Testis (tissue), 3 donors: ENCODE measurements around the gene PRKG1. TPM values are rescaled to one million over a fixed set of nuclear protein-coding genes. Genes with fewer than 3 reads are reported as not detected.

Experiments used
- DNase-seq: peaks from one replicate; pipeline ENCODE4 v3.0.0-alpha.2; 2019
- H3K27ac ChIP-seq, 2 donors: fragments of 200-600 bp; sonication (generic); one replicate each; pipeline ENCODE4 v1.5.1; 2019
- H3K27me3 ChIP-seq: fragments of 200-600 bp; sonication (generic); one replicate; pipeline ENCODE4 v1.5.1; 2019
- H3K36me3 ChIP-seq: fragments of 200-600 bp; sonication (generic); one replicate; pipeline ENCODE4 v1.5.1; 2017; ENCODE audit warnings: low read depth; ENCODE audit errors: missing control alignments
- H3K4me1 ChIP-seq: fragments of 200-600 bp; sonication (generic); one replicate; pipeline ENCODE4 v1.5.1; 2019
- H3K4me3 ChIP-seq, 2 donors: fragments of 200-600 bp; sonication (generic); one replicate each; pipeline ENCODE4 v1.5.1; 2017 to 2019
- H3K9me3 ChIP-seq: fragments of 200-600 bp; sonication (generic); one replicate; pipeline ENCODE4 v1.5.1; 2017
- POLR2A ChIP-seq: fragments of 450-650 bp; IDR thresholded peaks from one replicate; pipeline ENCODE4 v1.6.1; 2017; ENCODE audit warnings: antibody characterized with exemption, mild to moderate bottlenecking, moderate library complexity
- WGBS, 2 donors: methylation state at CpG; one replicate each; pipeline ENCODE4 v1.1.5; 2018; 5-methylcytosine and 5-hydroxymethylcytosine counted together
- intact Hi-C: fragments of 100-400 bp; cut with DNase I; formaldehyde crosslinking; loops from one replicate; pipeline ENCODE4 v1.15.1; 2023; ENCODE audit warnings: low total_unique reads
- polyA plus RNA-seq: library from polyadenylated mRNA; stranded (reverse); fragments of 350-450 nt; fragmentation: Illumina TruSeq; extraction: RNeasy Lipid Tissue Mini Kit (QIAGEN cat#74804); gene quantifications from one replicate; pipeline ENCODE4 v1.2.3, GENCODE V29; 2014; ENCODE audit warnings: low read depth, low replicate concordance; ENCODE audit not compliant: insufficient read depth
- total RNA-seq, 2 donors: library from RNA; depleted of rRNA; stranded (reverse); fragments of >200 nt; gene quantifications; one replicate each; pipeline ENCODE4 v1.2.3, GENCODE V29; 2016
- TF ChIP-seq, protein P1 (sequence below), 3 experiments: fragments of 450-650 bp in 2 of 3; fragments of 200-600 bp in 1 of 3; sonication (generic) in 1 of 3; IDR thresholded peaks; one replicate each; pipeline ENCODE4 v1.5.1; 2016 to 2019; ENCODE audit warnings: antibody characterized with exemption in 3 of 3, mild to moderate bottlenecking in 2 of 3, moderate library complexity in 1 of 3

PRKG1 gene
- total and polyA plus RNA-seq, 3 donors from 2014 or later: 6.3 to 15.3 (median 12.5) TPM

DNA sequence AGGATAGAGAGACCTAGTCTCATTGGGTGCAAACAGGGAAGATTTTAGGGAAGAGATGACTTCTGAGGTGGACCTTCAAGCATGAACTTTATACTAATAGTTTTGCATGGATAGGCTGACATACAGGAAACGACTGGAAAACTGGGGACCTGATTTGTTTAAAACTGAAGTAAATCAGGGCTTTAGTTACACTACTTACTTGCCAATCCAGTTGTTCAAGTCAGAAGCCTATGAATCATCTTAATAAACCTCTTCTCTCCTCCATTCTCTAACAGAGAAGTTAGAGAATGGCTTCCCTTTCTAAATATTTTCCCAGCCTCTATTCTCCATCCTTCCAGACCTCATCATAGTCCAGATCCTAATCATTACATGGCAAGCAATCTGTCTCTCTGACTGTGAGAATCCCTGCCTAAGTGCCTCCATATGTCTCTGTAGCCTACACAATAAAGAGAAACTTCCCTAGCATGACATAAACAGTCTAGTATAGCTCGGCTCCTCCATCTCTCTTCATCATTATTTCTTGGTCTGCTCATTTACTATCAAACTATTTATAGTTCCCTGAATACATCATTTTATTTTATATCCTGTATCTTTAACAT is 55.8 kb downstream of the PRKG1 start:
- Histone ChIP-seq H3K4me1 (no peaks in the 10 kb centered on the region), H3K36me3 (no peaks in the 10 kb centered on the region), H3K27me3 (no peaks in the 10 kb centered on the region), H3K9me3 (no peaks in the 10 kb centered on the region), H3K4me3 (no peak overlapping the region), H3K27ac (no peak overlapping the region)
- no peak for TF ChIP-seq POLR2A
- TF ChIP-seq, protein P1, sequence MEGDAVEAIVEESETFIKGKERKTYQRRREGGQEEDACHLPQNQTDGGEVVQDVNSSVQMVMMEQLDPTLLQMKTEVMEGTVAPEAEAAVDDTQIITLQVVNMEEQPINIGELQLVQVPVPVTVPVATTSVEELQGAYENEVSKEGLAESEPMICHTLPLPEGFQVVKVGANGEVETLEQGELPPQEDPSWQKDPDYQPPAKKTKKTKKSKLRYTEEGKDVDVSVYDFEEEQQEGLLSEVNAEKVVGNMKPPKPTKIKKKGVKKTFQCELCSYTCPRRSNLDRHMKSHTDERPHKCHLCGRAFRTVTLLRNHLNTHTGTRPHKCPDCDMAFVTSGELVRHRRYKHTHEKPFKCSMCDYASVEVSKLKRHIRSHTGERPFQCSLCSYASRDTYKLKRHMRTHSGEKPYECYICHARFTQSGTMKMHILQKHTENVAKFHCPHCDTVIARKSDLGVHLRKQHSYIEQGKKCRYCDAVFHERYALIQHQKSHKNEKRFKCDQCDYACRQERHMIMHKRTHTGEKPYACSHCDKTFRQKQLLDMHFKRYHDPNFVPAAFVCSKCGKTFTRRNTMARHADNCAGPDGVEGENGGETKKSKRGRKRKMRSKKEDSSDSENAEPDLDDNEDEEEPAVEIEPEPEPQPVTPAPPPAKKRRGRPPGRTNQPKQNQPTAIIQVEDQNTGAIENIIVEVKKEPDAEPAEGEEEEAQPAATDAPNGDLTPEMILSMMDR (IDR thresholded peaks at IDR 0.05): no peak
- intact Hi-C loops: no loop called here
- DNase-seq: no peak
- WGBS, 2 donors: 74 to 77% methylated on average over 2 of the region's 2 CpGs

DNA sequence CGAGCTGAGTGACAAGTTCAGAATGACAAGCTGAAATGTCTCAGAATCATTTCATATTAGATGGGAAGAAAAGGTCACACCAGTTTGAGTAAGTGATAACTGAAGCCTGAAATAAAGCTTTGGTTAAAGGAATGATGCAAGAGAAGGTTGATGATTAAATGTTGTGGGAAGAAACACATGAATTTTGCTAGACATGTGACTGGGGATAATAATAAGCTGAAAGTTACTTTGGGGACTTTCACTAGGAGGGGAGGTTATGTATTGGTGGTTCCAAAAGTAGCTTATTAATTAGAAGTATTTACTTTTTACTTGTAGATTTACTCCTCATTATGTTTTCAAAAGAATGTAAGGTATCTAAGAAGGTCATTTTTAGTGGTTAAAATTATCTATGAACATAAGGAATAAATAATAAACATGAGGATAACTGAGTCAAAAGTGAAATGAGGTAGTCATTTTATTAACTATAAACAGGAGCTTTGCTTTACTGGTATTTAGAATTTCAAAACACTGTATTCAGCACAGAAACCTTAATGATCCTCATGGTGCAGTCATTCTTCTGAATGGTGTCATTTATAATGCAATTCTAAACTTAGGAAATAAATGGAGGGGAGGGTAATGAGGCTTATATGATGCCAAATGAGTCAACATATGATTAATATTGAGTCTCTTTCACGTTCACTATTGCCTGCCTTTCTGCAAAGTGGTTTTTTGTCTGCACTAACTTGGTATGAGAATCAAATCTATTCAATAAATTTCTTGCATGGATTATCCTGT is 63.7 kb downstream of the PRKG1 start:
- H3K9me3 ChIP-seq: no peaks in the 10 kb centered on the region
- H3K4me3 ChIP-seq: no peak overlapping the region
- WGBS, 2 donors: 86% methylated on average over 2 of the region's 2 CpGs
- TF ChIP-seq, protein P1 (IDR thresholded peaks at IDR 0.05): no peak
- no peak for TF ChIP-seq POLR2A
- H3K4me1 ChIP-seq: no peaks in the 10 kb centered on the region
- H3K27me3 ChIP-seq: no peaks in the 10 kb centered on the region
- no peaks in the 10 kb centered on the region for H3K36me3 ChIP-seq
- intact Hi-C loops: no loop called here
- no peak for DNase-seq
- no peak overlapping the region for H3K27ac ChIP-seq

DNA sequence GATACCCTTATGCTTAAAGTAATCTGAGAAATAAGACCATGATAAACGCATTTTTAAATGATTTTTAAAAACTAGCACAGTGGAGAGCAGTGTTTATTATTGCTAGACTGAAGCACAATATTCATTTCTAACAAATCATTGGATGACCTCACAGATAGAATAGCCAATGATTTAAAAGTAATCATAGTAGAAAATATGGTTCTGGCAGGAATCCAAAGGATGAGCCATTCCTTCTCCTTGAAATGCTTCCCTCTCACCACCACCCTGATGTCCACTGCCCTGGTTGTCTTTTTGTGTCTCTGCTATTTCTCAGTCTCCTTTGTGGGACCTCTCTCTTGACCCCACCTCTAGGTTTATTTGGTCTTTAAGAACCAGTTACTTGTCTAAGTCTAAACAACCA is 64.9 kb downstream of the PRKG1 start:
- WGBS, 2 donors: 80 to 97% methylated on average over 1 of the region's 1 CpG

DNA sequence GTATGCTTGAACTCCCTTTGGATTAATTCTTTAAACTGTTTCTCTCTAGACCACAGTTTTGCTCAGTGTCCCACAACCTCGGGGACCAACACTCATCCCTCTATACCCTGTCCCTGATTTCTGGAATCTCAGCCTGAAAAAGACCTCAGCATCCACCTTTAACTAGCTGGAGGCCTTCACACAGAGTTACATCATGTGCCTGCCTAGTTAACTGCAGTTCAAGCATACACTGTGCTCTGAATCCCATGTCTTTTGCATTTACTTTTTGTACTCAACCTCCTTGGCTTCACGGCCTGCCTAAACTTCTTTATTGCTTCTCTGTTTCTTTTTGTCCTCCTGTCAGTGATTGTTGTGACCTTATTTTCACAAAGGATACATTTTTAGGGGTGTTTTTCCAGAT is 66.7 kb downstream of the PRKG1 start:
- TF ChIP-seq POLR2A: no peak
- TF ChIP-seq, protein P1 (IDR thresholded peaks at IDR 0.05): no peak
- H3K27ac ChIP-seq: peak overlapping the region in 1 of 2 donors; percentile 18

More for the DNA sequence above, 64.9 kb downstream of the PRKG1 start:
- no peaks in the 10 kb centered on the region for H3K36me3 ChIP-seq
- TF ChIP-seq, protein P1 (IDR thresholded peaks at IDR 0.05): no peak
- TF ChIP-seq POLR2A: no peak
- no peaks in the 10 kb centered on the region for H3K4me1 ChIP-seq
- intact Hi-C loops: no loop called here
- no peak for DNase-seq
- no peaks in the 10 kb centered on the region for H3K27me3 ChIP-seq
- H3K4me3 ChIP-seq: no peak overlapping the region
- H3K27ac ChIP-seq: no peak overlapping the region
- H3K9me3 ChIP-seq: no peaks in the 10 kb centered on the region

More for the DNA sequence above, 66.7 kb downstream of the PRKG1 start:
- H3K27me3 ChIP-seq: no peaks in the 10 kb centered on the region
- 42 to 46% methylated on average over 2 of the region's 2 CpGs for WGBS, 2 donors
- H3K36me3 ChIP-seq: no peaks in the 10 kb centered on the region
- no peaks in the 10 kb centered on the region for H3K4me1 ChIP-seq
- H3K9me3 ChIP-seq: no peaks in the 10 kb centered on the region
- intact Hi-C loops: no loop called here
- H3K4me3 ChIP-seq: no peak overlapping the region
- DNase-seq: no peak
